NCI-H2196 (cell line): ENCODE results near the gene SF1.

Experiments used
- DNase-seq: peaks from one replicate; lab custom pipeline; 2025; ENCODE audit not compliant: unreplicated experiment; lab: John Stamatoyannopoulos, UW

The SF1 gene

GRCh38 chr11:64762674-64763525, 15.4 kb downstream of the SF1 start:
- DNase-seq: peak; percentile 20

- DNase-seq: no peak
Observed at GRCh38 chr11:64762277-64762673, 16.1 kb downstream of the SF1 start.

- DNase-seq: no peak
Observed at GRCh38 chr11:64760759-64761420, 17.5 kb downstream of the SF1 start.

GRCh38 chr11:64759722-64760719, 18.3 kb downstream of the SF1 start, which contains the start of gene PYGM:
Gene PYGM (minus strand): TSS chr11:64759974. CDS start chr11:64759898, 76 bp downstream.
- no peak for DNase-seq

GRCh38 chr11:64759131-64759721, 19.1 kb downstream of the SF1 start:
- no peak for DNase-seq

- DNase-seq: no peak
Observed at GRCh38 chr11:64758330-64759079, 19.8 kb downstream of the SF1 start.

GRCh38 chr11:64757549-64758329, 20.6 kb downstream of the SF1 start:
- DNase-seq: no peak

- DNase-seq: no peak
Observed at GRCh38 chr11:64755681-64756361, 22.5 kb downstream of the SF1 start.

- no peak for DNase-seq
Observed at GRCh38 chr11:64754919-64755662, 23.3 kb downstream of the SF1 start.

- no peak for DNase-seq
Observed at GRCh38 chr11:64754124-64754918, 24.0 kb downstream of the SF1 start.

GRCh38 chr11:64753380-64754123, 24.8 kb downstream of the SF1 start:
- no peak for DNase-seq

- no peak for DNase-seq
Observed at GRCh38 chr11:64753019-64753379, 25.3 kb downstream of the SF1 start.

- DNase-seq: peak; percentile 51
Observed at GRCh38 chr11:64752175-64752970, 26.0 kb downstream of the SF1 start.

GRCh38 chr11:64751580-64751979, 26.8 kb downstream of the SF1 start:
- DNase-seq: no peak

GRCh38 chr11:64751136-64751535, 27.2 kb downstream of the SF1 start:
- DNase-seq: no peak
